HG03025 (cell line): Measurements from ENCODE around the gene CEP19.

ENCODE experiments used
- ATAC-seq: cut with Tn5 transposase; IDR thresholded peaks from one replicate; pipeline ENCODE4 v1.9.1; 2021; ENCODE audit warnings: mild to moderate bottlenecking, moderate library complexity; ENCODE audit not compliant: unreplicated experiment, low FRiP score

CEP19 gene

DNA sequence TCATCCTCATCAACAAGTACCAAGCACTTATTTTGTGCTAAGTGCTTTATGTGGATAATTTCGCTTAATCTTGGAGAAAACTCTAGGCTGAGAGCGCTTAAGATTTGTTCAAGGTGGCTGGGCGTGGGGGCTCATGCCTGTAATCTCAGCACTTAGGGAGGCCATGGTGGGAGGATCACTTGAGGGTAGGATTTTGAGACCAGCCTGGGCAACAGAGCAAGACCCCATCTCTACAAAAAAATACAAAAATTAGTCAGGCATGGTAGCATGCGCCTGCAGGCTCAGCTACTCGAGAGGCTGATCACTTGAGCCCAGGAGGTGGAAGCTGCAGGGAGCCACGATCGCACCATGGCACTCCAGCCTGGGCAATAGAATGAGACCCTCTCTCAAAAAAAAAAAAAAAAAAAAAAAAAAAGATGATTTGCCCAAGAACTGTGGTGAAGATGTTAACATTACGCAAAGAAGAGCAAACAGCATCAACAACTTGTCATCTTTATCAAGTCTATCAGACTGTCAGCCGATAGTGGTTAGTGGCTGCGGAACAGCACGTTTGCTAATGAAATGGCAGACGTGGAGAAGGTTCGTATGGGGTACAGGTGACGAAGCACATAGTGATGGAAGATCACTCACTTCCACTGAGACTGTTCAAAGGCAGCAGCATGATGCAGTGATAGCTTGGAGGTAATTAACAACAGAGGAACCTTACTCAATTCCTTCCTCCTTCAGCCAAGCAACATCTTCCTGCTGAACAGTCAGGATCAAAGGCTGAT lies 44.8 kb downstream of the CEP19 start:
- no peak for ATAC-seq

DNA sequence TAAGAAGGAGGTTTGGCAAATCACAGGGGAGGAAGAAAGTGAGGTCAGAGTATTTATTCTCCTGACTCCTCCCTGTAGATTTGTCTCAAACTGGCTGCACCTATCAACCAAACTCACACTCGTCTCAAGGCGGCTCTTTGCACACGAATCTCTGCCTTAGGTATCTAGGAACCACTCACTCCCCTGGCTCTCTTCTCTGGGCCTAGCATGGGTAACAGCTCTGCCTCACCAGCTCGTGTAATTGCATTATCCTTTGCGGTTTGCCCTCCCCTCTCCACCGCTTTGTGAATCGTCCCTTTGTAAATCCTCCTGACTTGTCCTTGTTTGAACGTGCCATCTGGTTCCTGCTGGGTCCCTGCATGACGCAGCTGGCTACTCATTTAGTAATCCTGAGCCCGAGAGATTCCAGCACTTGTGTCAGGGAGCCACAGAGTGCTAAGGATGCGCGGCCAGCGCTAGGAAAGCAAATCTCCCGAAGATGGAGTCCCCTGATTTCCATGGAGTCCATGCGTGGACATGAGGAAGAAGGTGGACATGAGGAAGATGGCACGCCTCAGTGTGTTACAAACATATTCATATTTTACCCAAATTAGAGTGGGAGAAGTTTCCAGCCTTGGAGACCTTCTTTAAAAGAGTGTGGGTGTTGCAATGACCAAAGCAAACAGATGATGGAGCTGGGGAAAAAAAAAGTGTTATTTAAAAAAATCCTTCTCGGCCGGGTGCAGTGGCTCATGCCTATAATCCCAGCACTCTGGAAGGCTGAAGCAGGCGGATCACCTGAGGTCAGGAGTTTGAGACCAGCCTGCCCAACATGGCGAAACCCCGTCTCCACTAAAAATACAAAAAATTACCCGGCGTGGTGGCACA lies 45.8 kb downstream of the CEP19 start:
- no peak for ATAC-seq

DNA sequence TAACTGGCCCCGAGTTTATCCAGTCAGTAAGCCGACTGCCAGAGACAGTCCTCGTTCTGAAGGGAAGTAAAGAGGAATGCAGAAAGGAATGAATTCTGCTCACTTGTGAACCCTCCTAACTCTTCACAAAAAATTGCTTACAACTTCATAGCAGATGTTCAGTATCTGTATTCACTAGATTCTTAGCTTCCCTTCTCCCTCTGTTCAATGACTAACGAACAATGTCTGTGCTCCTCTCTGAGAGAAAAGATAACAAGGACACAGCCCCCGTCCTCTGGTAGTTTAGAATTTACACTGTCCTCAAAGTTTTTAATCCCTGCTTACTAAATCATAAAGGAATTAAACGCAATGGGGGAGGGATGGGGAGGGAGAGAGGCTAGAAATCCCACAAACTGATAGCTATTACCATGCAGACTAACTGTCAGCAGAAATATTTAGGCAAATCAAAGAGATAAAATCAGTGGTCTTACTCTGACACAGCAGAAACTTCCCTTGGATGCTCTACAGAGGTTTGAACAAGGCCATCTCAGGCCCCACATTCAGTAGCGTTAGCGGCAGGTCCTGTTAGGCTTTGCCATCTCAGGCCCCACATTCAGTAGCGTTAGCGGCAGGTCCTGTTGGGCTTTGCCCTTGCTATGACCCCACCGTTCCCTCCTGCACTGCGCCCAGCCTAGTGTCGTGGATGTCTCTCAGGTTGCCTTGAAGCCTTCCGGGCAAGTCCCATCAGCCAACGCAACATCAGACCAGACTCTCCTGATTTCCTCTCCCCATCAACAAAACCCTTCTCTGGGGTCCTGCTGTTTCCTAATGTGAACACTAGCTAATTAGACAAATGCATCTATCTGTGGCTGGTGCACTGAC lies 49.1 kb downstream of the CEP19 start:
- ATAC-seq, result no peak

- no peak for ATAC-seq
Measured at GRCh38 chr3:196662033-196662432, 50.0 kb downstream of the CEP19 start.

DNA sequence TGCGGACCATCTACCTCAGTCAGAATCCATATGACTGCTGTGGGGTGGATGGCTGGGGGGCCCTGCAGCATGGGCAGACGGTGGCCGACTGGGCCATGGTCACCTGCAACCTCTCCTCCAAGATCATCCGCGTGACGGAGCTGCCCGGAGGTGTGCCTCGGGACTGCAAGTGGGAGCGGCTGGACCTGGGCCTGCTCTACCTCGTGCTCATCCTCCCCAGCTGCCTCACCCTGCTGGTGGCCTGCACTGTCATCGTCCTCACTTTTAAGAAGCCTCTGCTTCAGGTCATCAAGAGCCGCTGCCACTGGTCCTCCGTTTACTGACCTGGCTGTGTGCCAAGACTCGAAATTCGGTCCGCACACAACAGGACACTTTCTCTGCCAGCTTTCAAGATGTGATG lies 50.6 kb downstream of the CEP19 start:
- no peak for ATAC-seq

GRCh38 chr3:196660381-196661166 lies 51.5 kb downstream of the CEP19 start:
- no peak for ATAC-seq

DNA sequence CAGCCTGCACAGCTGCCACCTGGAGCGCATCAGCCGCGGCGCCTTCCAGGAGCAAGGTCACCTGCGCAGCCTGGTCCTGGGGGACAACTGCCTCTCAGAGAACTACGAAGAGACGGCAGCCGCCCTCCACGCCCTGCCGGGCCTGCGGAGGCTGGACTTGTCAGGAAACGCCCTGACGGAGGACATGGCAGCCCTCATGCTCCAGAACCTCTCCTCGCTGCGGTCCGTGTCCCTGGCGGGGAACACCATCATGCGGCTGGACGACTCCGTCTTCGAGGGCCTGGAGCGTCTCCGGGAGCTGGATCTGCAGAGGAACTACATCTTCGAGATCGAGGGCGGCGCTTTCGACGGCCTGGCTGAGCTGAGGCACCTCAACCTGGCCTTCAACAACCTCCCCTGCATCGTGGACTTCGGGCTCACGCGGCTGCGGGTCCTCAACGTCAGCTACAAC lies 52.1 kb downstream of the CEP19 start:
- ATAC-seq, result no peak
